Hypothalamus (tissue), 51 donors: ENCODE measurements around the gene SH2D7.
A peak's percentile ranks its signal among the peaks of the same experiment; 100 is the strongest.
"Not testable (repeated sequence)": the region's sequence is repeated elsewhere in the genome, so short reads cannot be mapped to it uniquely, and the experiment has no call there.

Experiments used
- DNase-seq, 51 donors: peaks; one replicate each; lab custom pipeline; 2025; lab: John Stamatoyannopoulos, UW

SH2D7 gene

GRCh38 chr15:78130466-78131294 lies 38.3 kb downstream of the SH2D7 start:
- peak in 2 of 51 donors; percentile 44 to 67 for DNase-seq

- peak in 39 of 51 donors; percentile 13 to 76 (median 48) for DNase-seq
Observed at GRCh38 chr15:78131295-78132061, 39.1 kb downstream of the SH2D7 start, which contains the start of gene CIB2. Gene CIB2, minus strand, starts transcription at chr15:78131445. Its CDS starts 230 bp downstream, at chr15:78131215.

GRCh38 chr15:78133801-78134200 lies 41.4 kb downstream of the SH2D7 start:
- DNase-seq, result no peak

GRCh38 chr15:78139578-78139977 lies 47.2 kb downstream of the SH2D7 start:
- no peak for DNase-seq

- DNase-seq, result no peak
Observed at GRCh38 chr15:78140292-78140691, 47.9 kb downstream of the SH2D7 start.

- DNase-seq, result no peak
Observed at GRCh38 chr15:78142332-78142731, 50.0 kb downstream of the SH2D7 start.

GRCh38 chr15:78146425-78147154 lies 54.2 kb downstream of the SH2D7 start:
- no peak for DNase-seq

GRCh38 chr15:78147566-78147965 lies 55.2 kb downstream of the SH2D7 start:
- no peak for DNase-seq

GRCh38 chr15:78148392-78149067 lies 56.2 kb downstream of the SH2D7 start:
- no peak for DNase-seq

GRCh38 chr15:78149068-78149804 lies 56.9 kb downstream of the SH2D7 start, which contains the start of gene IDH3A:
Gene IDH3A, plus strand, starts transcription at chr15:78149362. Its CDS starts 42 bp downstream, at chr15:78149404.
- DNase-seq, result peak; percentile 74 to 100 (median 97)

- peak in 2 of 51 donors; percentile 28 to 69 for DNase-seq
Observed at GRCh38 chr15:78149805-78150751, 57.7 kb downstream of the SH2D7 start.

- DNase-seq, result not testable (repeated sequence)
Observed at GRCh38 chr15:78151075-78151474, 58.7 kb downstream of the SH2D7 start.
